Activated naive CD4-positive, alpha-beta T cell treated with anti-CD3 and anti-CD28 coated beads, Interleukin-2, amount 10 ng/mL, durations not matched to agents 7 days and 5 days (primary cell): Measurements from ENCODE around the gene C19orf44.
"Not testable (repeated sequence)": the region's sequence is repeated elsewhere in the genome, so short reads cannot be mapped to it uniquely, and the experiment has no call there.

Experiments
- CTCF ChIA-PET: fragments of 350-600 bp; sonication (Branson Sonifier 250); formaldehyde crosslinking; loops from one replicate; lab custom pipeline; 2021; ENCODE audit warnings: antibody characterized with exemption; lab: Charles Lee
- DNase-seq: peaks from one replicate; pipeline ENCODE4 v3.0.0-alpha.2; 2020
- H3K27ac Mint-ChIP-seq: one replicate; pipeline ENCODE4 v1.8.0; 2021; ENCODE audit warnings: mild to moderate bottlenecking, moderate library complexity, mixed read lengths
- H3K27me3 Mint-ChIP-seq: one replicate; pipeline ENCODE4 v1.8.0; 2021; ENCODE audit warnings: mild to moderate bottlenecking, mixed read lengths
- H3K36me3 Mint-ChIP-seq: one replicate; pipeline ENCODE4 v1.8.0; 2021; ENCODE audit warnings: mixed read lengths
- H3K4me1 Mint-ChIP-seq: one replicate; pipeline ENCODE4 v1.8.0; 2021; ENCODE audit warnings: mixed read lengths
- H3K4me3 Mint-ChIP-seq: one replicate; pipeline ENCODE4 v1.8.0; 2021; ENCODE audit warnings: mild to moderate bottlenecking, moderate library complexity, mixed read lengths
- H3K9me3 Mint-ChIP-seq: one replicate; pipeline ENCODE4 v1.8.0; 2021; ENCODE audit warnings: mixed read lengths

C19orf44 gene

DNA sequence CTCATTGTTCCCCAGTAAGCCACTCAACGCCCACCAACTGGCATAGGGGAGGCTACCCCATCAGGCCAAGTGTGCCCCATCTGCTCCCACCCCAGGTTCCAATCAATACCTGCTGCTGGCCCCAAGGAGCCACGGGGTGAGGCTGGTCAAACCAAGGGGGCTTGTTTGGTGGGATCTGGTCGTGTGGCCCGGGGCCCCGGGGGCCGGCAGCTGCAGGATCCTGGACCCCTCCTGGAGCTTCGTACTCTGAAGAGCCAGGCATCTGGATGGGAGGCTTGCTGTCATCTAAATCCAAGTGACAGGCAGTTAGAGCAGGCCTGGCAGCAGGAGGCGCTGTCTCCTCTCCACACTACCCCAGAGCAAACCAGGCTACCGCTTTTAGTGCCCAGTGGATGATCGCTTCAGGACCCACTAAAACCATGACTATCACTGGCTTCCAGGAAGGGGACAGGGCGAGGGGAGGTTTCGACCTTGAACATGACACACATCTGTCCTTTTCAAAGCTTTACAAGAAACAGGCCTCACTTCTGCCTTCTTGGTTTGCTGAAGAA is 31.9 kb downstream of the C19orf44 start:
- H3K4me3 Mint-ChIP-seq: no peak overlapping the region
- CTCF ChIA-PET: interaction anchor here (0.9 to 1.6 kb wide), 3 partner anchors 11 to 110 kb away, joined by 3 read pairs; no protein-coding TSS in a partner anchor
- no peaks in the 10 kb centered on the region for H3K9me3 Mint-ChIP-seq
- DNase-seq: peak; percentile 69
- H3K4me1 Mint-ChIP-seq: no peaks in the 10 kb centered on the region
- peaks cover 48% of the 10 kb centered on the region for H3K36me3 Mint-ChIP-seq
- no peak overlapping the region for H3K27ac Mint-ChIP-seq
- H3K27me3 Mint-ChIP-seq: no peaks in the 10 kb centered on the region

DNA sequence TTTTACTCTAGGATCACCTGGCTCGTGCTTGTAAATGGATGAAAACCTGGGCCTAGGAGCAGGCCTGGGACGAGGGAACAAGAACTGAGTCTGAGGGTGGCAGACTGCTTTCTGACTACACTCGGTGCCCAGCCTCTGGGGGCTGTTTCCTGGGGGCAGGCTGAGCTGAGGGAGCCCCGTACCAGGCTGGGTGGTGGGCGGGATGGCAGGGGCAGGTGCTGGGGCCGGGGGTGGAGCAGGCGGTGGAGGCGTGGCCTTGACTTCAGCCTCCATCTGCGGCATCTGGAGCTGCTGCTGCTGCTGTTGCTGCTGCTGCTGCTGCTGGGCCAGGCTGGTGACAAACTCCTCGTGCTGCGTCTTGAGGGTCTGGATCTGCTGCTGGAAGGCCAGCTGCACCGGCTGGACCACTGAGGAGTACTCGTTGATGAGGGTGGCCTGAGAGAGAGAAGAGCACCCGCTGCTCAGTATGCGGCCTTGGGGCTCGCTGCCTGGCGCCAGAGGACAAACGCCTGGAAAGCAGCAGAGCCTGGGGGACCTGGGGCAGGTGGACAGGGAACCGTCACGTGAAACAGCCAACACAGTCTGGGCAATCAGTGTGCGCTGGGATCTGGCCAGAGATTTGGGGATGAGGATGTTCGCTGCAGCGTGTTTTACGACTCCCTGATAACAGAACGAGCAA is 33.4 kb downstream of the C19orf44 start:
- CTCF ChIA-PET: no interaction called here
- no peak overlapping the region for H3K27ac Mint-ChIP-seq
- H3K27me3 Mint-ChIP-seq: no peaks in the 10 kb centered on the region
- no peaks in the 10 kb centered on the region for H3K4me1 Mint-ChIP-seq
- H3K9me3 Mint-ChIP-seq: no peaks in the 10 kb centered on the region
- peaks cover 43% of the 10 kb centered on the region for H3K36me3 Mint-ChIP-seq
- H3K4me3 Mint-ChIP-seq: no peak overlapping the region
- no peak for DNase-seq

DNA sequence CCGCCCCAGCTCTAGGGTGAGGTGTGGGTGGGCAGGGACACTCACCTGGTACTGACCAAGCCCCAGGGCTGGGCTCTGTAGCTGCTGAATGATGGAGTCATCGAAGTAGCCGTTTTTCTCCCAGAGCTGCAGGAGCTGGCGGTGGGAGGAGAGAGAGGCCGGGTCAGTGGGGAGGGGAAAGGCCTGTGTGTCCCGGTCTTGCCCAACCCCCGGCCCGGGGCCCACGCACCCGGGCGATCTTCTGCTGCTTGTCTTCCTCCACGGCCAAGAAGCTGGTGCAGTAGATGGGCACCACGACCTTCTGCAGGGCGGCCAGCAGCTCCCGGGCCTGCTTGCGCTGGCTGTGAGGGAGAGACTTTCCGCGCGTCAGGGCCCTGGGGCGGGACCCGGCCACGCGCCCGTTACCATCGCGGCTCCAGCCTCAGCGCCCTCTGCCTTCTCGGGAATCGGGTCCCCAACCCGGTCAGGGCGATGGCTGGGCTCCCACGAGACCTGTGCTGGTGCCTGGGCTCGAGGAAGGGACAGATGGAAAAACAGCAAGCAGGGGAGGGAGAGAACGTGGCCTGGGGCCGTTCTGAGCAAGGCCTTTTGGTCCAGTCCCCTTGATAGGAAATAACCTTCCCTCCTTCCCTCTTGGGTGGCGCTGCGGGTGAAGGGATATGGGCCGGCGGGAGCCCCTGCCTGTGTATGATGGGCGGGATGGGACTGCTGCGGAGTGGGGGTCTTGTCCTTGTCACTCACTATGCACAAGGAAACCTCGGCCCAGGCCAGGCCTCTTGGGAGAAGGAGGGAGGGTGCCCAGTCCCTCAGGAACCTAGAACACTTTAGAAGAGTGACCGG is 34.6 kb downstream of the C19orf44 start:
- no peaks in the 10 kb centered on the region for H3K27me3 Mint-ChIP-seq
- peaks cover 51% of the 10 kb centered on the region for H3K36me3 Mint-ChIP-seq
- no peak overlapping the region for H3K27ac Mint-ChIP-seq
- H3K9me3 Mint-ChIP-seq: no peaks in the 10 kb centered on the region
- no peak for DNase-seq
- CTCF ChIA-PET: no interaction called here
- H3K4me1 Mint-ChIP-seq: no peaks in the 10 kb centered on the region
- H3K4me3 Mint-ChIP-seq: no peak overlapping the region

DNA sequence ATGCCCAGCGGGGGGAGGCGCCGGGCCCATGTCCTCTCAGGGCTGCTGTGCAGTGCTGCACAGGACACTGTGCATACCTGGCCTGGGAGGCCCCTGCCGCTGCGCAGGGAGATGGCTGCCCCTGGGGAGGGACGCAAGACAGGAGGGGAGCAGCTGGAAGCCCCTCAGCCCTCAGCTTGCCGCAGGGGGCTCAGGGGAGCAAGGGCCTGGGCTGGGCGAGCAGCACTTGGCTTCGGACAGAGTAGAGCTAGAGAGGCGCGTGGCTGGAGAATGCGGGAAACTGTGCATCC is 35.1 kb downstream of the C19orf44 start:
- no peaks in the 10 kb centered on the region for H3K9me3 Mint-ChIP-seq
- no peak overlapping the region for H3K27ac Mint-ChIP-seq
- H3K4me3 Mint-ChIP-seq: no peak overlapping the region
- H3K27me3 Mint-ChIP-seq: no peaks in the 10 kb centered on the region
- CTCF ChIA-PET: no interaction called here
- H3K36me3 Mint-ChIP-seq: peaks cover 55% of the 10 kb centered on the region
- DNase-seq: no peak
- no peaks in the 10 kb centered on the region for H3K4me1 Mint-ChIP-seq

DNA sequence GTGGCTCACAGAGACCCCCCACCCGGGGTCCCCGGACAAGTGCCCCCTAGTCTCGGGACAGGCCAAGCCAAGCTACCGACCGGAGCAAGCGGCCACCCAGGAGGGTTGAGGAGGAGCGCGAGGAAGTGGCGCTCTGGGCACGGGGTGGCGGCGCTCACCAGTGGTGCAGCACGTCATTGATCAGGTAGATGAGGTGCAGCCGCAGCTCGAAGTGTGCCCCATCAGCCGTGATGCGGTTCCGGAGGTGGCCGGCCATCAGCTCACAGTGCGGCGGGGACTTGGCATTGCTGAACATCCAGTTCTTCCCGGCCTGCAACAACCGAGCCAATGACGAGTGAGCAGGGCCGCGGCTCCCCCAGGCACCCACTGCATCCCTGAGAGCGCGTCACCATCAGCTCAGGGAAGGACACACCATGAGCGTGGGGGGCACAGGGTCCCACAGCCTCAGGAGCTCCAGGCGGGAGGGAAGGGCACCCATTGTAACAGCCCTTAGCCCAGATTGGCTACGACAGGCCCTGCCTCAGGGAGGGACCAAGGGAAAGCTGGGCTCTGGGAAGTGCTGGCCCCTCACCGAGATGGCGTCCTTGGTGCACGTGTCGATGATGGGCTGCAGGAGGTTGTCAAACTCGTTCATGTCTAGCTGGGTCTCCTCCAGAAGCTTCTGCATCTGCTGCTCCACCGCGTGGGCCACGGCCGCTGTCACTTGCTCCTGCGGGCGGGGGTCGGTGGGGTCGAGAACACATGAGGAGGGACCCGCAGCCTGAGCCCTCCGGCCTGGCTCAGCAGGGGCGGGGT is 36.4 kb downstream of the C19orf44 start:
- CTCF ChIA-PET: no interaction called here
- Mint-ChIP-seq H3K9me3 (no peaks in the 10 kb centered on the region), H3K27ac (no peak overlapping the region), H3K27me3 (no peaks in the 10 kb centered on the region), H3K36me3 (peaks cover 59% of the 10 kb centered on the region), H3K4me3 (no peak overlapping the region), H3K4me1 (peaks cover 2% of the 10 kb centered on the region)
- DNase-seq: no peak

DNA sequence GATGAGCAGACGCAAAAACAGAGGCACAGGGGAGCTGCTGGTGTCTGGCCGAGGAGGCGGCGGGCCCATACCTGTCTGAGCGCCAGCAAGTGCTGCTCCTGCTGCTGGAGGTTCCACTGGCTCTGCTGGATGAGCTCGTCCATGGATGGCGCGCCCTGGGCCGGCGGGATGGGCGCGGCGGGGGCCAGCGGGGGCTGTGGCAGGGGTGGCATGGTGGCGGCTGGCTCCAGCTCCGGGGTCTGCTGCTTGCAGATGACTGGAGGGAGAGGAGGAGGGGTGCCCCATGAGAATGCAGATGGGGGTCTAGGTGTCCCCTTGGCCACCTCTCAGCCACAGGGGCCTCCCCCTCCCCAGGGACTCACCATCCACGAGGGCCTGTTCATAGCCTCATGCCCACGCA is 39.2 kb downstream of the C19orf44 start:
- Mint-ChIP-seq H3K9me3 (no peaks in the 10 kb centered on the region), H3K36me3 (peaks cover 63% of the 10 kb centered on the region), H3K4me1 (peaks cover 23% of the 10 kb centered on the region), H3K27ac (no peak overlapping the region), H3K27me3 (no peaks in the 10 kb centered on the region), H3K4me3 (no peak overlapping the region)
- DNase-seq: no peak
- CTCF ChIA-PET: no interaction called here

DNA sequence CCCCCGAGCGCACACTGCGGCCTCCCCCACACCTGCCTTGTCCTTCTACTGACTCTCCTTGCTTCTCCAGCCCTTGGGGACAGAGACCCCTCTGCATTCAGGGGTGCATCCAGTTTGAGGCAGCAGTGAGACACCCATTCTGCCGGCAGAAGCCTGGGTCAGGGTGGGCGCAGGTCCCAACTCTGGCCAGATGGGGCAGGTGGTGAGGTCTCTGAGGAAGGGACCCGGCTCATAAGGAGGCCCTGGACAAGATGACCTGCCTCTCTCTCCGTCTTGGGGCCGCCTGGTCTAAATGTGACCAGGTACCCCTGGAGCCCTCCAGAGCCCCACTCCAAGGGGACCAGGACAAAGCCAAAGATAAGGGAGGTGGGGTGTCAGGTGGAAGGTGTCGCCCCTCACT is 39.9 kb downstream of the C19orf44 start:
- Mint-ChIP-seq H3K27ac (no peak overlapping the region), H3K36me3 (peaks cover 61% of the 10 kb centered on the region), H3K4me3 (no peak overlapping the region), H3K9me3 (no peaks in the 10 kb centered on the region), H3K4me1 (peaks cover 30% of the 10 kb centered on the region), H3K27me3 (no peaks in the 10 kb centered on the region)
- CTCF ChIA-PET: no interaction called here
- no peak for DNase-seq

DNA sequence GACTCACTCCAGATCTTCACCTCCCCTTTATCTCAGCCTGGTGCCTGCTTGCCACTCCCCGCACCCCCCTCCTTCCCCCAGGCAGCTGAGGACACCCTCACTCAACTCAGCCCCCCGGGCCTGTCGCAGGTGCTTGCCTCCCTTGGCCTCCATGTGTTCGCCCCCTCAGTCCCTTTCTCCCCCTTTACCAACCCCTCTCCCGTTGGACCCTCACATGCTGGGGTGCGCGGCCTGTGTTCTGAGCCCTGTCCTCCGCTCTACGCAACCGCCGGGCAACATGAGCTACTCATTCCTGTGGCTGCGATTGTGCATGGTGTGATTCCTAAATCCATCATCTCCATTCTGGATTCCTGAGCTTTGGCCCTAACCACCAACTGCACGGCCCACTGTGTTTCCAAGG is 40.9 kb downstream of the C19orf44 start:
- Mint-ChIP-seq H3K27ac (no peak overlapping the region), H3K27me3 (no peaks in the 10 kb centered on the region)

DNA sequence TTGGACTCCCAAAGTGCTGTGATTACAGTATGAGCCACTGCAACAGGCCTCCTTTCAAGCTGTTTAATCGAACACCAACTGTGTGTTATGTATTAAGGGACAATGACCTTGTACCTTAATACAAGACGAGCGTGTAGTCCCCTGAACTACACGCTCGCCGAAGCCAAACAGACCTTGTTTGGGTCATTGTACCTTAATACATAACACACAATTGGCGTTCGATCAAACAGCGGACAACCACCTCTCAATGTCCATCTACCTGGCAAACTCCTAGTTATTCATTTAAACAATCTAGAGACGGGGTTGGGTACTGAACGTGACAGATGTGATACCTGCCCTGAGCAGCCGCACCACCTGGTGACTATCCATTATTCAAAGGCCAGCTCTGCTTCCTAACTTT is 44.8 kb downstream of the C19orf44 start:
- H3K27ac Mint-ChIP-seq: peak overlapping the region; percentile 83
- no peak for DNase-seq
- peaks cover 44% of the 10 kb centered on the region for H3K36me3 Mint-ChIP-seq
- CTCF ChIA-PET: no interaction called here
- peak overlapping the region; percentile 87 for H3K4me3 Mint-ChIP-seq
- no peaks in the 10 kb centered on the region for H3K27me3 Mint-ChIP-seq
- peaks cover 57% of the 10 kb centered on the region for H3K4me1 Mint-ChIP-seq
- no peaks in the 10 kb centered on the region for H3K9me3 Mint-ChIP-seq

More for the DNA sequence above, 40.9 kb downstream of the C19orf44 start:
- DNase-seq: no peak
- Mint-ChIP-seq H3K36me3 (peaks cover 57% of the 10 kb centered on the region), H3K4me1 (peaks cover 37% of the 10 kb centered on the region), H3K4me3 (no peak overlapping the region), H3K9me3 (no peaks in the 10 kb centered on the region)
- CTCF ChIA-PET: no interaction called here

DNA sequence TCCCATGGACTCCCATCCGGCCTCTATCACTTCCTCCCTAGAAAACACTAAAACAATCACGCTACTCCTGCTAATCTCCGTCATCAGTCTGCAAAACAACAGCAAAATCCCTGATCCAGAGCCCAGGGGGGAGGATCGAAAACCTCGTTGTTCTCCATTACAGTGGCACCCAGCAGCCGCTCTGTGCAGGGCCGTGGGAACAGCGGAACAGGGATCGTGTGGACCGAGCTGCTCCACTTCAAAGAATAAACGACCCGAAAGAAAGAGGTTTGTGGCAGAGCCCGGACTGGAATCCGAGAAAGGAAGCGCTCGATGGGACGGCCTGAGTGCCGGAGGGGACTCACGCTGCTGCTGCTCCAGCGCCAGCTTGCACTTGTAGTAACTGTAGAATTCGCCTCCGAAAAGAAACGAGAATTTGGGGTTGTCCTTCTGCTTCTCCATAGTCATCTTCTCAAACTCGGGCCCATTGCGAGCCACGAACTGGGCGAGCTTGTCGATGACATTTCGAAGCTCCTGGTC is 45.4 kb downstream of the C19orf44 start:
- no peaks in the 10 kb centered on the region for H3K27me3 Mint-ChIP-seq
- peaks cover 40% of the 10 kb centered on the region for H3K36me3 Mint-ChIP-seq
- DNase-seq: peak; percentile 47
- peak overlapping the region; percentile 87 for H3K4me3 Mint-ChIP-seq
- H3K27ac Mint-ChIP-seq: peak overlapping the region; percentile 83
- H3K9me3 Mint-ChIP-seq: no peaks in the 10 kb centered on the region
- peaks cover 57% of the 10 kb centered on the region for H3K4me1 Mint-ChIP-seq
- CTCF ChIA-PET: no interaction called here

DNA sequence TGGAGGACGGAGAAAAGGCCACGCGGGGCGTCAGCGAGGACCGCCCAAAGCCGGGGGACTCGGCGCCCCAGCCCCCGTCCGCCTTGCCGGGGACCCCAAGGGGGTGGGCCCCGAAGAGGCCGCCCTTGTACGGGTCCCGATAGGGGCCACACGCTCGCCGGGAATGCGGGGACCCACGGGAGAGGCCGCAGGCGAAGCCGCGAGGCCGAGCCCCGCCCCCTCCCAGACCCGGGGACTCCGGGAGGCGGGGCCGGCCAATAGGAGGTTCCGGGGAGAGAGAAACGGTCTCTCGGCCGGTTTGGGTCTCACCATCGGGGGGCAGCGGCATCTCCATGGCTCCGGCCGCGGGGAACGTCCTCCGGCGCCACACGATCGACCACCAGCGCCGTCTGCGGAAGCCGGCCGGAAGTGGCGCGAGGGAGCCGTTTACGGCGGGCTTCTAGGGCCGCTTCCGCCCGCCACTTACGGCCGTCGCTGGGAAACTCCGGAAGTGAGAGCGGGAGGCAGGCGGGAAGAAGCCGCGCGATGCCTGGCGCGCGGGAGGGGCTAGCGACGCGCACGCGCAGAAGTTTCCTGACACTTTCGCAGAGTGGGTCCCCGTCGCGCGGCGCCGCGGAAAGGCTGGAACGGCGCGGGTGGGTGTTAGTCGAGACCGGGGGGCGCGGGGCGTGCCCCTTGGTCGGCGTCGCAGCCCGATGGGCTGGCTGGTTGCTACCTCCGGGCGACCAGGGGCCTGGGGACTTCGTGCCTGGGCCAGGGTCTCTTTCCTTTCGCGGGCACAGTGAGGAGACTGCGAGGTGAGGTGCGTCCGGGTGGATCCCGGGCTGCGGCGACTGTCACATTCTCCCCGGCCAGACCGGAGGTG is 46.1 kb downstream of the C19orf44 start, which contains the start of gene CHERP:
Gene CHERP, minus strand, starts transcription at position 393 of the 865 bp plus-strand sequence. Its CDS starts 59 bp downstream, at position 334.
- Mint-ChIP-seq H3K4me1 (peaks cover 57% of the 10 kb centered on the region), H3K27ac (peak within 1 kb of the TSS; percentile 85), H3K4me3 (peak within 1 kb of the TSS; percentile 87), H3K36me3 (peaks cover 35% of the 10 kb centered on the region), H3K9me3 (no peaks in the 10 kb centered on the region), H3K27me3 (no peaks in the 10 kb centered on the region)
- DNase-seq: peak; percentile 96
- CTCF ChIA-PET: interaction anchor here (0.8 to 1.3 kb wide), 2 partner anchors 24 to 70 kb away, joined by 3 to 4 read pairs; no protein-coding TSS in a partner anchor

DNA sequence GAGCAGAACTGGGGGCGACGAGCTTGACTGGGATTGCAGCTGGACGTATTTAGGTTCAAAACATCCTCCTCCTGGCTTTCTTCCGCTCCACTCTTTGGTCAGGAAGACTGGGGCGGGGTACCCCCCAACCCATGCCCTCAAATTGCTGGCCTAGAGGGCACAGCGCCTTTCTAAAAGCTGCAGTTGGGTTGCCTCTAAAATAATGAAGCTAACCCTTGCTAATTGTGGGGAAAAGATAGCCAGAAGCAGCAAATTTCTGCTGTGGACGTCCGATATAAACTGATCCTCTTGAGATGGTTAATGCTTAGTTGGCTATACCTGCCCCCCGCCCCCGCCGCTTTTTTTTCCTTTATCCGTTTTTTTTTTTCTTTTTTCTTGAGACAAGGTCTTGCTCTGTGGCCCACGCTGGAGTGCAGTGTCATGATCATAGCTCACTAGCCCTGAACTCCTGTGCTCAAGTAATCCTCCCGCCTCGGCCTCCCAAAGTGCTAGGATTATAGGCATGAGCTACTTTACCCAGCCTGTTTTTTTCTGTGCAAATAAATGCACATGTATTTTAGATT is 46.8 kb downstream of the C19orf44 start:
- CTCF ChIA-PET: interaction anchor here (0.8 to 1.3 kb wide), 2 partner anchors 23 to 69 kb away, joined by 3 to 4 read pairs; no protein-coding TSS in a partner anchor

DNA sequence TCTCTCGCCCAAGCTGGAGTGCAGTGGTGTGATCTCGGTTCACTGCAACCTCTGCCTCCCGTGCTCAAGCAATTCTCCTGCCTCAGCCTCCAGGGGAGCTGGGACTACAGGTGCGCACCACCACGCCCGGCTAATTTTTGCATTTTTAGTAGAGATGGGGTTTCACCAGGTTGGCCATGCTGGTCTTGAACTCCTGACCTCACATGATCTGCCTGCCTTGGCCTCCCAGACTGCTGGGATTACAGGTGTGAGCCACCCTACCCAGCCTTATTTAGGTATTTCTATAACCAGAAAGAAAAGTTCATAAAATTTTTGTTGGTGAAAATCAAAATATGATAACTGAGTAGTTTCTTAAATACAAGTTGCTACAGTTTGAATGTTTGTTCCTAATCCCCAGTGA is 47.5 kb downstream of the C19orf44 start:
- H3K36me3 Mint-ChIP-seq: peaks cover 23% of the 10 kb centered on the region

More for the DNA sequence above, 46.8 kb downstream of the C19orf44 start:
- DNase-seq: peak; percentile 27
- H3K27ac Mint-ChIP-seq: peak overlapping the region; percentile 85
- H3K9me3 Mint-ChIP-seq: no peaks in the 10 kb centered on the region
- peaks cover 31% of the 10 kb centered on the region for H3K36me3 Mint-ChIP-seq
- peak overlapping the region; percentile 87 for H3K4me3 Mint-ChIP-seq
- no peaks in the 10 kb centered on the region for H3K27me3 Mint-ChIP-seq
- peaks cover 53% of the 10 kb centered on the region for H3K4me1 Mint-ChIP-seq

More for the DNA sequence above, 47.5 kb downstream of the C19orf44 start:
- peak overlapping the region; percentile 87 for H3K4me3 Mint-ChIP-seq
- peaks cover 45% of the 10 kb centered on the region for H3K4me1 Mint-ChIP-seq
- not testable (repeated sequence) for H3K27me3 Mint-ChIP-seq, DNase-seq, H3K9me3 Mint-ChIP-seq
- CTCF ChIA-PET: interaction anchor here (1.3 kb wide), 1 partner anchor 22 kb away, joined by 4 read pairs; no protein-coding TSS in a partner anchor
- peak overlapping the region; percentile 85 for H3K27ac Mint-ChIP-seq
